Retina (tissue), 1 donor: ENCODE results near the gene LRRC8A.

Experiments used
- DNase-seq: peaks from one replicate; pipeline ENCODE4 v3.0.0-alpha.2; 2016

LRRC8A gene

GRCh38 chr9:128902351-128903078 is 20.6 kb downstream of the LRRC8A start:
- DNase-seq, result no peak

GRCh38 chr9:128903079-128903461 is 21.1 kb downstream of the LRRC8A start:
- no peak for DNase-seq

- no peak for DNase-seq
These were observed 22.1 kb downstream of the LRRC8A start for GRCh38 chr9:128903871-128904620.

- no peak for DNase-seq
These were observed 24.0 kb downstream of the LRRC8A start for GRCh38 chr9:128905964-128906363.

- no peak for DNase-seq
These were observed 24.8 kb downstream of the LRRC8A start for GRCh38 chr9:128906741-128907140.

GRCh38 chr9:128908372-128908771 is 26.4 kb downstream of the LRRC8A start:
- no peak for DNase-seq

GRCh38 chr9:128909859-128910258 is 27.9 kb downstream of the LRRC8A start:
- no peak for DNase-seq

GRCh38 chr9:128910906-128911305 is 29.0 kb downstream of the LRRC8A start:
- DNase-seq, result no peak

- DNase-seq, result no peak
These were observed 29.6 kb downstream of the LRRC8A start for GRCh38 chr9:128911529-128912035.

GRCh38 chr9:128912270-128912853 is 30.4 kb downstream of the LRRC8A start:
- DNase-seq, result no peak

GRCh38 chr9:128913048-128913900 is 31.3 kb downstream of the LRRC8A start:
- DNase-seq, result no peak

GRCh38 chr9:128913995-128914772 is 32.3 kb downstream of the LRRC8A start:
- DNase-seq, result no peak

- no peak for DNase-seq
These were observed 34.3 kb downstream of the LRRC8A start for GRCh38 chr9:128916204-128916603.

GRCh38 chr9:128916745-128917144 is 34.8 kb downstream of the LRRC8A start:
- no peak for DNase-seq

GRCh38 chr9:128917151-128917849 is 35.4 kb downstream of the LRRC8A start:
- no peak for DNase-seq

- no peak for DNase-seq
These were observed 37.0 kb downstream of the LRRC8A start for GRCh38 chr9:128918921-128919320.

- DNase-seq, result no peak
These were observed 37.6 kb downstream of the LRRC8A start for GRCh38 chr9:128919402-128920089.

GRCh38 chr9:128920381-128921058 is 38.6 kb downstream of the LRRC8A start, which contains the start of gene PHYHD1:
Gene PHYHD1, plus strand, starts transcription at chr9:128920982. Its CDS starts 1,342 bp downstream, at chr9:128922324.
- DNase-seq, result peak; percentile 35

GRCh38 chr9:128921881-128922763 is 40.2 kb downstream of the LRRC8A start:
- peak; percentile 88 for DNase-seq
